ENCODE measurements around the gene CACNA1E.

The CACNA1E gene

DNA sequence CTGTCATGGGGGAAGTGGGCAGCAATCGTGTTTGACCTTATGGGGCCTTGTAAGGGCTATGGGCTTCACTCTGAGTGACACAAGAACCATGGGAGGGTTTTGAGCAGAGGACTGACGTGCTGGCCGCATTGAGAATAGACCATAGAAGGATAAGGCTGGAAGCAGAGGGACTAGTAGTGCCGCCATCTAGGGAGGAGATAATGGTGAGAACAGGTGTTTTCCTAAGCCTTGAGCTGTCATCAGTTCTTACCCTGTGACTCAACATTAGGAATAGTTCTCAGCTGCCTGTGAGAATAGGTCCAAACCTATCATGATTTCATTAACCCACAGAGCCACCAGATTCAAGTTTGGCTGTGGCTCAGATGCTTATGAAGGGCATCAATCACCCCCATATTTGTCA lies 228.5 kb downstream of the CACNA1E start:
- H3K9ac ChIP-seq, result no peak overlapping the region
- H3K9me3 ChIP-seq, result no peaks in the 10 kb centered on the region
- no peak overlapping the region for H3K4me2 ChIP-seq
- no peaks in the 10 kb centered on the region for H3K36me3 ChIP-seq
- no peaks in the 10 kb centered on the region for H3K4me1 ChIP-seq
- H4K20me1 ChIP-seq, result no peaks in the 10 kb centered on the region
- H3K27ac ChIP-seq, result no peak overlapping the region
- no peak overlapping the region for H3K4me3 ChIP-seq
- no peak for TF ChIP-seq Cebpa-rat (IDR thresholded peaks at IDR 0.05)
- no peaks in the 10 kb centered on the region for H3K27me3 ChIP-seq

DNA sequence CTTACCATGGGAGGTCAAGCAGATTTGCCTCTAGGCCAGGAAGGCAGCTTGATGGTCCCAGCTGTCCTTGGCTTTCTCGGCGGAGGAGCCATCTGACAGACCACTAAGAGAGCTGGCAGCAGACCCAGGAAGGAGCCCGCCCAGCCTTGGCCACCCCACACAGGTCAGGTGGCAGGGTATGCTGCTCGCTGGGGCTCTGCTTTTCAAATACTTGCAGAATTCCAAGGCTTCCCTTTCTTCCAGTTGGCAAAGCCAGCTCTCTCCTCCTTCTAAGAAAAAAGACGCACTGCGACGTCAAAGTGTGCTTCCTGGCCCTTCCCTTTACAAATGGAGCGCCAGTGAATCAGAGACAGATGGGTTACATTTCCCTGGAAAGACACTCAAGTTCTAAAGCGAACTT lies 229.4 kb downstream of the CACNA1E start:
- Histone ChIP-seq H3K9me3 (no peaks in the 10 kb centered on the region), H3K27ac (no peak overlapping the region), H4K20me1 (no peaks in the 10 kb centered on the region), H3K4me3 (no peak overlapping the region), H3K4me1 (no peaks in the 10 kb centered on the region), H3K4me2 (no peak overlapping the region), H3K27me3 (no peaks in the 10 kb centered on the region), H3K9ac (no peak overlapping the region), H3K36me3 (no peaks in the 10 kb centered on the region)
- no peak for TF ChIP-seq Cebpa-rat (IDR thresholded peaks at IDR 0.05)

GRCh38 chr1:181714428-181714827 lies 231.1 kb downstream of the CACNA1E start:
- Histone ChIP-seq H3K27ac (no peak overlapping the region), H3K9ac (no peak overlapping the region), H3K9me3 (no peaks in the 10 kb centered on the region), H3K4me1 (no peaks in the 10 kb centered on the region), H3K4me2 (no peak overlapping the region), H3K27me3 (no peaks in the 10 kb centered on the region), H3K4me3 (no peak overlapping the region), H3K36me3 (no peaks in the 10 kb centered on the region), H4K20me1 (no peaks in the 10 kb centered on the region)
- no peak for TF ChIP-seq Cebpa-rat (IDR thresholded peaks at IDR 0.05)

GRCh38 chr1:181718034-181718433 lies 234.7 kb downstream of the CACNA1E start:
- Histone ChIP-seq H3K4me1 (no peaks in the 10 kb centered on the region), H3K4me3 (no peak overlapping the region), H3K36me3 (no peaks in the 10 kb centered on the region), H3K27me3 (no peaks in the 10 kb centered on the region), H3K27ac (no peak overlapping the region), H3K4me2 (no peak overlapping the region), H3K9me3 (no peaks in the 10 kb centered on the region), H3K9ac (no peak overlapping the region), H4K20me1 (no peaks in the 10 kb centered on the region)
- no peak for TF ChIP-seq Cebpa-rat (IDR thresholded peaks at IDR 0.05)

GRCh38 chr1:181726320-181727012 lies 243.1 kb downstream of the CACNA1E start:
- Histone ChIP-seq H3K9me3 (no peaks in the 10 kb centered on the region), H3K4me2 (no peak overlapping the region), H3K9ac (no peak overlapping the region), H3K4me1 (no peaks in the 10 kb centered on the region), H3K27me3 (no peaks in the 10 kb centered on the region), H3K27ac (no peak overlapping the region), H4K20me1 (no peaks in the 10 kb centered on the region), H3K4me3 (no peak overlapping the region), H3K36me3 (no peaks in the 10 kb centered on the region)
- no peak for TF ChIP-seq Cebpa-rat (IDR thresholded peaks at IDR 0.05)

- Histone ChIP-seq H3K27ac (no peak overlapping the region), H3K36me3 (no peaks in the 10 kb centered on the region), H3K9ac (no peak overlapping the region), H4K20me1 (no peaks in the 10 kb centered on the region), H3K27me3 (no peaks in the 10 kb centered on the region), H3K9me3 (no peaks in the 10 kb centered on the region), H3K4me3 (no peak overlapping the region), H3K4me2 (no peak overlapping the region), H3K4me1 (no peaks in the 10 kb centered on the region)
- TF ChIP-seq Cebpa-rat (IDR thresholded peaks at IDR 0.05), result no peak
These were observed 247.3 kb downstream of the CACNA1E start for GRCh38 chr1:181730606-181731005.

DNA sequence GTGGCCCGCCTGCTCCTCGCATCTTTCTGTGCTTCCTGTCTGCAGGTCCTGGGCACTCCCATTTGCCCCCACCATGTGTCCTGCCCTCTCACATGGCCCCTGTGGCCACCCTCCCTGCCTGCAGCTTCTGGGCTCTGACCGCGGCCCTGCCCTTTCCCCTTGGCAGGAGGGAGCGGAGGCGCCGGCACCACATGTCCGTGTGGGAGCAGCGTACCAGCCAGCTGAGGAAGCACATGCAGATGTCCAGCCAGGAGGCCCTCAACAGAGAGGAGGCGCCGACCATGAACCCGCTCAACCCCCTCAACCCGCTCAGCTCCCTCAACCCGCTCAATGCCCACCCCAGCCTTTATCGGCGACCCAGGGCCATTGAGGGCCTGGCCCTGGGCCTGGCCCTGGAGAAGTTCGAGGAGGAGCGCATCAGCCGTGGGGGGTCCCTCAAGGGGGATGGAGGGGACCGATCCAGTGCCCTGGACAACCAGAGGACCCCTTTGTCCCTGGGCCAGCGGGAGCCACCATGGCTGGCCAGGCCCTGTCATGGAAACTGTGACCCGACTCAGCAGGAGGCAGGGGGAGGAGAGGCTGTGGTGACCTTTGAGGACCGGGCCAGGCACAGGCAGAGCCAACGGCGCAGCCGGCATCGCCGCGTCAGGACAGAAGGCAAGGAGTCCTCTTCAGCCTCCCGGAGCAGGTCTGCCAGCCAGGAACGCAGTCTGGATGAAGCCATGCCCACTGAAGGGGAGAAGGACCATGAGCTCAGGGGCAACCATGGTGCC lies 249.1 kb downstream of the CACNA1E start:
- H3K4me1 ChIP-seq, result no peaks in the 10 kb centered on the region
- no peak for TF ChIP-seq Cebpa-rat (IDR thresholded peaks at IDR 0.05)
- no peak overlapping the region for H3K9ac ChIP-seq
- no peaks in the 10 kb centered on the region for H3K9me3 ChIP-seq
- H3K27ac ChIP-seq, result no peak overlapping the region
- H4K20me1 ChIP-seq, result no peaks in the 10 kb centered on the region
- H3K27me3 ChIP-seq, result no peaks in the 10 kb centered on the region
- H3K4me2 ChIP-seq, result no peak overlapping the region
- H3K36me3 ChIP-seq, result no peaks in the 10 kb centered on the region
- H3K4me3 ChIP-seq, result no peak overlapping the region

GRCh38 chr1:181733486-181733885 lies 250.2 kb downstream of the CACNA1E start:
- Histone ChIP-seq H3K9me3 (no peaks in the 10 kb centered on the region), H3K4me3 (no peak overlapping the region), H3K4me2 (no peak overlapping the region), H4K20me1 (no peaks in the 10 kb centered on the region), H3K27ac (no peak overlapping the region), H3K4me1 (no peaks in the 10 kb centered on the region), H3K27me3 (no peaks in the 10 kb centered on the region), H3K36me3 (no peaks in the 10 kb centered on the region), H3K9ac (no peak overlapping the region)
- no peak for TF ChIP-seq Cebpa-rat (IDR thresholded peaks at IDR 0.05)

GRCh38 chr1:181737056-181737455 lies 253.7 kb downstream of the CACNA1E start:
- Histone ChIP-seq H3K4me2 (no peak overlapping the region), H3K9me3 (no peaks in the 10 kb centered on the region), H3K9ac (no peak overlapping the region), H3K27me3 (no peaks in the 10 kb centered on the region), H4K20me1 (no peaks in the 10 kb centered on the region), H3K27ac (no peak overlapping the region), H3K4me3 (no peak overlapping the region), H3K4me1 (no peaks in the 10 kb centered on the region), H3K36me3 (no peaks in the 10 kb centered on the region)
- TF ChIP-seq Cebpa-rat (IDR thresholded peaks at IDR 0.05), result no peak

DNA sequence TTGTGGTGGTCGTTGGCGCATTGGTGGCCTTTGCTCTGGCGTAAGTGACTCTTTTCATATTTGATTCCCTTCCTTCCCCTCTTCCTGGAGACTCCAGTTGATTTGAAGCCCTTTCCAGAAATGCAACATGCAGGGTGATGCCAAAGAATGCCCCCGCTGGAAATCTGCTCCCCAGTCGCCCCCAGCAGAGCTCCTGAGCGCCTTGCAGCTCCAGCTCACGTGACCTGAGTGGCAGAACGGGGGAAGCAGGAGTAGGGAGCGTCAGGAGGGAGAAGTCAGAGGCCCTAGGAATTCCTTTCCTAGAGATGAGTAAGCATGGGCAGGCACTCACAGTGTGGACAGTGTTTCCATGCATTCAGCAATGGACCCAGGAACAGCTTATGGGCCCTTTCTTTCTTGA lies 255.9 kb downstream of the CACNA1E start:
- no peaks in the 10 kb centered on the region for H4K20me1 ChIP-seq
- no peak overlapping the region for H3K9ac ChIP-seq
- no peaks in the 10 kb centered on the region for H3K27me3 ChIP-seq
- no peaks in the 10 kb centered on the region for H3K4me1 ChIP-seq
- H3K4me2 ChIP-seq, result no peak overlapping the region
- H3K36me3 ChIP-seq, result no peaks in the 10 kb centered on the region
- H3K9me3 ChIP-seq, result no peaks in the 10 kb centered on the region
- H3K4me3 ChIP-seq, result no peak overlapping the region
- H3K27ac ChIP-seq, result no peak overlapping the region
- TF ChIP-seq Cebpa-rat (IDR thresholded peaks at IDR 0.05), result no peak
